PC-3 (cell line): Measurements from ENCODE around the gene NCAPG2. TPM values are rescaled to one million over a fixed set of nuclear protein-coding genes. Genes with fewer than 3 reads are reported as not detected.

ENCODE experiments used
- ATAC-seq: fragments of 200-7000 bp; cut with Tn5 transposase; 2 replicates; pipeline ENCODE4 v1.9.1; 2020; ENCODE audit warnings: mild to moderate bottlenecking, moderate library complexity
- BruUV-seq: library from RNA; stranded (reverse); fragments of 400-500 nt; replicated peaks from 2 replicates; lab custom pipeline; 2021; lab: Mats Ljungman, UMichigan
- CTCF ChIA-PET: fragments of 300-600 bp; sonication (Branson Sonifier 250); formaldehyde crosslinking; loops from one replicate; lab custom pipeline; 2022; ENCODE audit warnings: antibody characterized with exemption; lab: Charles Lee
- POLR2A ChIA-PET: fragments of 300-600 bp; sonication (Branson Sonifier 250); formaldehyde crosslinking; loops from one replicate; lab custom pipeline; 2022; ENCODE audit warnings: antibody characterized with exemption; ENCODE audit not compliant: unreplicated experiment; lab: Charles Lee
- DNase-seq: peaks from one replicate; pipeline ENCODE4 v3.0.0-alpha.2; 2015
- H2AFZ ChIP-seq: fragments of 300-600 bp; sonication (generic); 2 replicates; pipeline ENCODE4 v1.6.0; 2016; ENCODE audit warnings: antibody characterized with exemption, low read length
- H3F3A ChIP-seq: fragments of 300-600 bp; sonication (generic); one replicate; pipeline ENCODE4 v1.6.0; 2017; ENCODE audit warnings: antibody characterized with exemption, low read length, control low read depth, mild to moderate bottlenecking; ENCODE audit not compliant: unreplicated experiment
- H3K27ac ChIP-seq: fragments of 300-600 bp; sonication (generic); 2 replicates; pipeline ENCODE4 v1.5.1; 2016; ENCODE audit warnings: mild to moderate bottlenecking, low read length
- H3K27me3 ChIP-seq: fragments of 300-600 bp; sonication (generic); 2 replicates; pipeline ENCODE4 v1.6.1; 2016; ENCODE audit warnings: low read length, mixed read lengths
- H3K36me3 ChIP-seq: fragments of 300-600 bp; sonication (generic); 2 replicates; pipeline ENCODE4 v1.6.1; 2016; ENCODE audit warnings: low read depth, mixed run types, low read length, mixed read lengths
- H3K4me1 ChIP-seq: fragments of 300-600 bp; sonication (generic); 2 replicates; pipeline ENCODE4 v1.5.1; 2016; ENCODE audit warnings: low read length; ENCODE audit not compliant: insufficient read depth
- H3K4me2 ChIP-seq: fragments of 300-600 bp; sonication (generic); 2 replicates; pipeline ENCODE4 v1.6.0; 2016; ENCODE audit warnings: low read length
- H3K4me3 ChIP-seq: fragments of 300-600 bp; sonication (generic); 2 replicates; pipeline ENCODE4 v1.5.1; 2016; ENCODE audit warnings: mild to moderate bottlenecking, low read length, mixed read lengths
- H3K79me2 ChIP-seq: fragments of 300-600 bp; sonication (generic); 2 replicates; pipeline ENCODE4 v1.6.1; 2017; ENCODE audit warnings: low read length, mixed read lengths
- H3K9ac ChIP-seq: fragments of 300-600 bp; sonication (generic); 2 replicates; pipeline ENCODE4 v1.6.0; 2016; ENCODE audit warnings: mild to moderate bottlenecking, low read length
- H3K9me2 ChIP-seq: fragments of 300-600 bp; sonication (generic); replicated peaks from 2 replicates; pipeline ENCODE4 v1.6.1; 2016; ENCODE audit warnings: mixed run types, low read length, mixed read lengths
- H3K9me3 ChIP-seq: fragments of 300-600 bp; sonication (generic); 2 replicates; pipeline ENCODE4 v1.6.1; 2016; ENCODE audit warnings: low read length, mixed read lengths
- H4K20me1 ChIP-seq: fragments of 300-600 bp; sonication (generic); 2 replicates; pipeline ENCODE4 v1.6.1; 2016; ENCODE audit warnings: low read length, mixed read lengths
- EZH2 ChIP-seq: fragments of 300-600 bp; sonication (generic); IDR thresholded peaks from one replicate; pipeline ENCODE4 v1.6.1; 2017; ENCODE audit warnings: antibody characterized with exemption, mild to moderate bottlenecking, low read length; ENCODE audit not compliant: unreplicated experiment
- EZH2phosphoT487 ChIP-seq: fragments of 300-600 bp; sonication (generic); IDR thresholded peaks from 2 replicates; pipeline ENCODE4 v1.6.1; 2018; ENCODE audit warnings: mild to moderate bottlenecking, antibody characterized with exemption, low read length, borderline replicate concordance
- intact Hi-C: fragments of 100-400 bp; cut with micrococcal nuclease; formaldehyde crosslinking; loops from 2 replicates; pipeline ENCODE4 v1.9.0; 2023
- total RNA-seq: library from RNA; depleted of rRNA; stranded (reverse); fragments of >200 nt; gene quantifications from 2 replicates; pipeline ENCODE4 v1.2.3, GENCODE V29; 2014
- TF ChIP-seq, protein P1 (sequence below): fragments of 300-600 bp; sonication (generic); conservative IDR thresholded peaks from 2 replicates; pipeline ENCODE4 v1.5.1; 2017; ENCODE audit warnings: antibody characterized with exemption, low read depth, mild to moderate bottlenecking, low read length

NCAPG2 gene
- total RNA-seq, 1 experiment from 2014 or later = 49.2 TPM

DNA sequence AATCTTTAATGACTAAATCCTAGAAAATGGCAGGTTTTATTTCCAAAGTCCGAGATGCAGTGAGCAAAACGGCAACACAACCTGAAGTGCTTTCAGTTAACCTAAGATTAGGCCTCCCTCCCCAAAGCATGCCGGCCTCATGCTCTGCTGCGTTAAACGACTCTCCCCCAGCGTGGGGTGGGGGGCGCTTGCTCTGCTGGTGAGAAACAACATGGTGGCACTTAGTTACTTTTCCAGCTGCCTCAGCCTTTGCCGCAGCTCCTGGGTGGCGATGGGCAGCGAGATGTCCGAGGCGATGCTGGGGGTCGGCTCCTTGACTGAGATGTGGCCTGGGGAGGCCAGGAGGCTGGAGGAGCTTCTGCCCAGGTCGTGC, 36.7 kb upstream of the NCAPG2 start:
- ATAC-seq = no peak
- BruUV-seq = no TSS peak
- H3K27me3 ChIP-seq = no peaks in the 10 kb centered on the region
- peaks cover 25% of the 10 kb centered on the region; the same call in 1 of the 2 replicates for H3K36me3 ChIP-seq
- H3F3A ChIP-seq = peaks cover 12% of the 10 kb centered on the region
- peak overlapping the region; percentile 41; the same call in 1 of the 2 replicates for H2AFZ ChIP-seq
- DNase-seq = no peak
- H3K9me3 ChIP-seq = no peaks in the 10 kb centered on the region
- TF ChIP-seq EZH2phosphoT487 = no peak
- no peak for TF ChIP-seq EZH2
- TF ChIP-seq, protein P1, sequence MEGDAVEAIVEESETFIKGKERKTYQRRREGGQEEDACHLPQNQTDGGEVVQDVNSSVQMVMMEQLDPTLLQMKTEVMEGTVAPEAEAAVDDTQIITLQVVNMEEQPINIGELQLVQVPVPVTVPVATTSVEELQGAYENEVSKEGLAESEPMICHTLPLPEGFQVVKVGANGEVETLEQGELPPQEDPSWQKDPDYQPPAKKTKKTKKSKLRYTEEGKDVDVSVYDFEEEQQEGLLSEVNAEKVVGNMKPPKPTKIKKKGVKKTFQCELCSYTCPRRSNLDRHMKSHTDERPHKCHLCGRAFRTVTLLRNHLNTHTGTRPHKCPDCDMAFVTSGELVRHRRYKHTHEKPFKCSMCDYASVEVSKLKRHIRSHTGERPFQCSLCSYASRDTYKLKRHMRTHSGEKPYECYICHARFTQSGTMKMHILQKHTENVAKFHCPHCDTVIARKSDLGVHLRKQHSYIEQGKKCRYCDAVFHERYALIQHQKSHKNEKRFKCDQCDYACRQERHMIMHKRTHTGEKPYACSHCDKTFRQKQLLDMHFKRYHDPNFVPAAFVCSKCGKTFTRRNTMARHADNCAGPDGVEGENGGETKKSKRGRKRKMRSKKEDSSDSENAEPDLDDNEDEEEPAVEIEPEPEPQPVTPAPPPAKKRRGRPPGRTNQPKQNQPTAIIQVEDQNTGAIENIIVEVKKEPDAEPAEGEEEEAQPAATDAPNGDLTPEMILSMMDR = no peak
- peak overlapping the region; percentile 74 for H3K4me2 ChIP-seq
- H3K9me2 ChIP-seq = no peaks in the 10 kb centered on the region
- no peaks in the 10 kb centered on the region for H4K20me1 ChIP-seq
- POLR2A ChIA-PET = no interaction called here
- intact Hi-C loops = loop anchor here (2.0 kb wide), 2 partner anchors 44 to 78 kb away; no protein-coding TSS in a partner anchor
- peaks cover 31% of the 10 kb centered on the region for H3K4me1 ChIP-seq
- CTCF ChIA-PET = no interaction called here
- H3K9ac ChIP-seq = peak overlapping the region; percentile 35
- H3K4me3 ChIP-seq = no peak overlapping the region
- no peaks in the 10 kb centered on the region for H3K79me2 ChIP-seq
- peak overlapping the region; percentile 94 for H3K27ac ChIP-seq

- H3K27ac ChIP-seq = peak overlapping the region; percentile 94
- TF ChIP-seq, protein P1 = no peak
- TF ChIP-seq EZH2 (no peak), EZH2phosphoT487 (no peak)
Measured at GRCh38 chr7:158740657-158741293, 36.2 kb upstream of the NCAPG2 start.

More at GRCh38 chr7:158740657-158741293, 36.2 kb upstream of the NCAPG2 start:
- Histone ChIP-seq H3K9me3 (no peaks in the 10 kb centered on the region), H3K79me2 (no peaks in the 10 kb centered on the region), H3F3A (peaks cover 12% of the 10 kb centered on the region), H3K27me3 (no peaks in the 10 kb centered on the region), H3K4me1 (peaks cover 31% of the 10 kb centered on the region), H3K9ac (peak overlapping the region; percentile 67), H3K4me3 (peak overlapping the region; percentile 40), H4K20me1 (no peaks in the 10 kb centered on the region), H3K4me2 (peak overlapping the region; percentile 74), H3K9me2 (no peaks in the 10 kb centered on the region), H3K36me3 (peaks cover 25% of the 10 kb centered on the region; the same call in 1 of the 2 replicates), H2AFZ (peak overlapping the region; percentile 41; the same call in 1 of the 2 replicates)
- intact Hi-C loops = loop anchor here (1.0 to 2.0 kb wide), 3 partner anchors 44 to 91 kb away; no protein-coding TSS in a partner anchor
- peak; percentile 85 for ATAC-seq
- DNase-seq = peak; percentile 90
- BruUV-seq = no TSS peak
- CTCF ChIA-PET = interaction anchor here (1.3 kb wide), 1 partner anchor 44 kb away, joined by 8 read pairs; no protein-coding TSS in a partner anchor
- POLR2A ChIA-PET = interaction anchor here (0.8 kb wide), 1 partner anchor 80 kb away, joined by 3 read pairs; no protein-coding TSS in a partner anchor
